ENCODE results near the gene KCNN2.

Gene KCNN2

DNA sequence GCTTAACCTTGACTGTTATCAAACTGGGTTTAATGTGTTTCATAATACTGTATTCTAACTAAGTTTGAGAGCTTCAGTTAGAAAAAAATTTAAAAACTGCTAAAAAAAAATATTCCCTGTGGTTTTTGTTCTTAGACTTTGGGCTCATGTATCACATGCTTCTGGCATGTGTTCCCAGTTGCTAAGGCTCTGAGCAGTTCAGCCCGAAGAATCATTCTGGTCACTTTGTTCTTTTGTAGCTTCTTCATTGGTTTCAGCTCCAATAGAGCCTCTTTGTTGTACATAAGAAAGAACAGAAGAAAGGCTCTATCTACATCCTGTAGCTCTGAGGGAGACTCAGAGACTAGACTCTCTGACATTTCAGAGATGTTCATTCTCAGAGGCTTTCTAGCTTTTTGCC is 25.6 kb downstream of the KCNN2 start:
- TF ChIP-seq, protein P1, sequence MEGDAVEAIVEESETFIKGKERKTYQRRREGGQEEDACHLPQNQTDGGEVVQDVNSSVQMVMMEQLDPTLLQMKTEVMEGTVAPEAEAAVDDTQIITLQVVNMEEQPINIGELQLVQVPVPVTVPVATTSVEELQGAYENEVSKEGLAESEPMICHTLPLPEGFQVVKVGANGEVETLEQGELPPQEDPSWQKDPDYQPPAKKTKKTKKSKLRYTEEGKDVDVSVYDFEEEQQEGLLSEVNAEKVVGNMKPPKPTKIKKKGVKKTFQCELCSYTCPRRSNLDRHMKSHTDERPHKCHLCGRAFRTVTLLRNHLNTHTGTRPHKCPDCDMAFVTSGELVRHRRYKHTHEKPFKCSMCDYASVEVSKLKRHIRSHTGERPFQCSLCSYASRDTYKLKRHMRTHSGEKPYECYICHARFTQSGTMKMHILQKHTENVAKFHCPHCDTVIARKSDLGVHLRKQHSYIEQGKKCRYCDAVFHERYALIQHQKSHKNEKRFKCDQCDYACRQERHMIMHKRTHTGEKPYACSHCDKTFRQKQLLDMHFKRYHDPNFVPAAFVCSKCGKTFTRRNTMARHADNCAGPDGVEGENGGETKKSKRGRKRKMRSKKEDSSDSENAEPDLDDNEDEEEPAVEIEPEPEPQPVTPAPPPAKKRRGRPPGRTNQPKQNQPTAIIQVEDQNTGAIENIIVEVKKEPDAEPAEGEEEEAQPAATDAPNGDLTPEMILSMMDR (IDR thresholded peaks at IDR 0.05), result no peak

DNA sequence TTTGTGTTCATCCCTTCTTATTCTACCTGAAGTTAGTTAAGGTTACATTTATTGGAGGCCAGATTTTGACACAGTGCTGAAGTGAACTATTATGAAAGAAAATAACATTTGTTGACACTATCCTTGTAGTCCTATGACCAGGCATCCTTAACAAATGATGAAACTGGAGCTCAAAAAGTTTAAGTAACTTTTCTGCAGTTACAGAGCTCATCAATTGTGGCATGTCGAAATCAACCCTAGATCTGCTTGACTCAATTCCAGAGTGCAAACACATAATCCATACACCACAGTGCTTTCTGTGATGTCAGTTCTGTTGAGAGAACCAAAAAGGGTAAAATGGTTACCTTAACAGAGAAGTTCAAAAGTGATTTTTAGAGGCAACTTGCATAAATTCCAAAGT is 28.6 kb downstream of the KCNN2 start:
- TF ChIP-seq, protein P1 (IDR thresholded peaks at IDR 0.05), result no peak

DNA sequence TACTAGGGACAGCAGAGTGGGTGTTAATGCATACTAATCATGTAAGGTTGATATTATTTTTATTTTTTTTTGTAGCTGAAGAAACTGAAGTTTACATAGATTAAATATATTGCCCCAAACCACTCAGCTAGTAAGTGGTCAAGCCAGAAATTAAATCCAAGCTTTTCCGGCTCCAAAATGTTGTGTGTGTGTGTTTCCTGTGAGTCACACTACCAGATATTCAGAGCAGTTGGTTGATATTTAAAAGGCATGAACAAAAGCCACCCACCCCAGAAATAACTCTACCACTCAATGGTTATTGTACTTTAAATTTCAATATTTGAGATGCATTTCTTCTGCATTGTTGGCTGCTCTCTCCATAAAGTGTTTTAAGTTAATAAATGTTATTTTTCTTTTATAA is 29.5 kb downstream of the KCNN2 start:
- TF ChIP-seq, protein P1 (IDR thresholded peaks at IDR 0.05), result no peak

DNA sequence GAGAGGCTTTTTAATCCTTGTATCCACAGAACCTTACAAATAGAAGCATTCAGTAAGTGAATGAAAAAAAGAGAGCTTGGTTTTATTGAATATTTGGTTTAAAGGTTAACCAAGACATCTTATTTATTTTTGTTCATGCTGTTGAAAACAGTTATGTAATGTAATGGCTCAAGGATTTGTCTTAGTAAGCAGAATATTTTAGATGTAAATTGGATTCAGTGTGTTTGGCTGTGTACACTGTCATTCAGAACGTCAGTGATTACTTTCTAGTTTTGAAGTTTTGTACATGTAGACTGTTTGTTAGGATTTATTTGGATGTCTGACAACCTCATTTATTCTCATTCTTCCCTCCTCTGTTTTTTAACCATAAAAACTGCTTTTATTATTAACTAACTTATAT is 31.3 kb downstream of the KCNN2 start:
- TF ChIP-seq, protein P1 (IDR thresholded peaks at IDR 0.05), result no peak

DNA sequence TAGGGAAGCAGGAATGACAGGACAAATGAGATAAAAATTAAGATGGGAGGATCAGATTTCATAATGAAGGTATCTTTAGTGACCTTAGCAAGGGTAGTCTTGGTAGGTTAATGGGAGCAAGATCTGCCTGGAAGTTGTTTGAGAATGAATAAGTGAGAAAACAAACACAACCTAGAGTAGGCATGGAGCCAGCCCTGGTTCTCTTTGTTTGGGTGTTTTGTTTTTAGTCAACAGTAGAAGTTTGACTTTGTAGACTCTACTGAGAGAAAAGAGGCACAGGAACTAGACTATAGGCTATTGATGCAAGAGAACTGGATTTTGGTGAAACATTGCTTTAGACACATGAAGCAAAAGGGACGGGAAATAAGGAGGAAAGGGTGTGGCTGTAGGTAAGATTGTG is 40.3 kb downstream of the KCNN2 start:
- TF ChIP-seq, protein P1 (IDR thresholded peaks at IDR 0.05), result no peak

DNA sequence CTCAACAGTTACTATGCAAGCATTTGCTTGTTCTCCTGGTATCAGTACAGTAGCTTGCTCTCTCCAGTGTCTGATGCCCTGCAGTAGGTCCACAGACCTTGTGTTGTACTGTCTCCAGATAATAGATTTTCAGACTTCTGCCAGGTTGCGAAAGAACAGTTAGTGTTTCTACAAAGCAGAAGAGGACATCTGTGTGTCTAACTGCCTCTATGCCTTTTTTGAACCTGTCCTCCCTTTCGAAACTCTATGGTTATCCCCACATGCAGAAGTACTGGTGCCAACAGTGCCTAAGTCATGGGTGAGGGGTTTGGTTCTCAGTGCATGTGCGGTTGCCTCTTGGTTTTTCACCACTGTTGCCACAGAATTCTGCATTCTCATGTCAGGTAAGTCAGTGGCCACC is 45.9 kb downstream of the KCNN2 start:
- TF ChIP-seq, protein P1 (IDR thresholded peaks at IDR 0.05), result no peak

DNA sequence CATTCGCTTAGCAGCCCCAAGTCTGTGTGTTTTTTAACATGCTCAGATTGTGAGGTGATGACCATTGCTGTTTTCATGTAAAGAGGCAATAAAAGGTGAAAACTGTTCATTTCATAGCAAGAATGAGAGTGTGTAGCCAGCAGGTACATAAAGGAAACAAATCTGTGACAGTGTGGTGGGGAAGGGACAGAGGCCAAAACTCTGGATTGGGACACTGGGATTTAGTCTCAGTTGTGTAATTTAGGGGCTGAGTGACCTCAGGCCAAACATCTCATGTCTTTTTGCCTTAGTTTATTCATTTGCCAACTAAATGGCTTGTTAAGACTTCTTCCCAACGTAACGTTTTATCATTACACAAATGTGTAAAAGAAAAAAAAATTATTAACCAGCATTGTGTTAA is 47.0 kb downstream of the KCNN2 start:
- TF ChIP-seq, protein P1 (IDR thresholded peaks at IDR 0.05), result no peak

DNA sequence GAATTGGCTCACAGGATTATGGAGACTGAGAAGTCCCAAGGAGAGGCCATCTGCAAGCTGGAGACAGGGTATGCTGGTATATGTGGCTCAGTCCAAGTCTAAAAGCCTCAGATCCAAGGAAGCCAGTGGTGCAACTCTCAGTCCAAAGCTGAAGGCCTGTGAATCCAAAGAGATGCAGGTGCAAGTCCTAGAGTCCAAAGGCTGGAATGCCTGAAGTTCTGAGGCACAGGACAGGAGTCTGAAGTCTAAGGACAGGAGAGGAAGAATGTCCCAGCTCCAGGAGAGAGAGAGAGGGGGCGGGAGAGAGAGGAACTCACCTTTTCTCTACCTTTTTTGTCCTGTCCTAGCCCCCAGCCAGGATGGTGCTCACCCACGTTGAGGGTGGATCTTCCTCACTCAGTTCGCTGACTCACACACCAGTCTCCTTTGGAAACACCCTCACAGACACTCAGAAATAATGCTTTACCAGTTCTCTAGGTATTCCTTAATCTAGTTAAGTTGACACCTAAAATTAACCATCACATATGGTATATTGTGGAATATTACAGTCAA is 49.6 kb downstream of the KCNN2 start:
- TF ChIP-seq, protein P1 (IDR thresholded peaks at IDR 0.05), result no peak
